AG09319 (cell line): ENCODE measurements around the gene UNCX.

Experiments used
- DNase-seq: peaks from one replicate; pipeline ENCODE4 v3.0.0-alpha.2; 2010; ENCODE audit warnings: low read depth; ENCODE audit errors: extremely low read depth
- CTCF ChIP-seq: IDR thresholded peaks from 2 replicates; pipeline ENCODE4 v1.5.1; 2011; ENCODE audit warnings: low read depth, mild to moderate bottlenecking, inconsistent platforms, low read length, moderate library complexity

The UNCX gene

GRCh38 chr7:1284743-1285458 is 52.2 kb downstream of the UNCX start:
- DNase-seq = no peak
- TF ChIP-seq CTCF = no peak

GRCh38 chr7:1285556-1286301 is 53.1 kb downstream of the UNCX start:
- TF ChIP-seq CTCF = no peak
- no peak for DNase-seq
